ENCODE results near the gene ATP8B4. TPM values are rescaled to one million over a fixed set of nuclear protein-coding genes. Genes with fewer than 3 reads are reported as not detected.
A peak's percentile ranks its signal among the peaks of the same experiment; 100 is the strongest.

The ATP8B4 gene
- total RNA-seq, 4 donors from 2014 or later = 2.2 to 9.5 (median 3.0) TPM

- H3K4me1 ChIP-seq = no peaks in the 10 kb centered on the region
- H3K4me3 ChIP-seq = no peak overlapping the region
- DNase-seq (ENCODE audit: low spot score in 2 of 2) = no peak
- no peaks in the 10 kb centered on the region for H3K9me3 ChIP-seq
- H3K27me3 ChIP-seq = no peaks in the 10 kb centered on the region
- TF ChIP-seq POLR2A (IDR thresholded peaks at IDR 0.05) = no peak
- TF ChIP-seq, protein P1, sequence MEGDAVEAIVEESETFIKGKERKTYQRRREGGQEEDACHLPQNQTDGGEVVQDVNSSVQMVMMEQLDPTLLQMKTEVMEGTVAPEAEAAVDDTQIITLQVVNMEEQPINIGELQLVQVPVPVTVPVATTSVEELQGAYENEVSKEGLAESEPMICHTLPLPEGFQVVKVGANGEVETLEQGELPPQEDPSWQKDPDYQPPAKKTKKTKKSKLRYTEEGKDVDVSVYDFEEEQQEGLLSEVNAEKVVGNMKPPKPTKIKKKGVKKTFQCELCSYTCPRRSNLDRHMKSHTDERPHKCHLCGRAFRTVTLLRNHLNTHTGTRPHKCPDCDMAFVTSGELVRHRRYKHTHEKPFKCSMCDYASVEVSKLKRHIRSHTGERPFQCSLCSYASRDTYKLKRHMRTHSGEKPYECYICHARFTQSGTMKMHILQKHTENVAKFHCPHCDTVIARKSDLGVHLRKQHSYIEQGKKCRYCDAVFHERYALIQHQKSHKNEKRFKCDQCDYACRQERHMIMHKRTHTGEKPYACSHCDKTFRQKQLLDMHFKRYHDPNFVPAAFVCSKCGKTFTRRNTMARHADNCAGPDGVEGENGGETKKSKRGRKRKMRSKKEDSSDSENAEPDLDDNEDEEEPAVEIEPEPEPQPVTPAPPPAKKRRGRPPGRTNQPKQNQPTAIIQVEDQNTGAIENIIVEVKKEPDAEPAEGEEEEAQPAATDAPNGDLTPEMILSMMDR (IDR thresholded peaks at IDR 0.05) = no peak
- TF ChIP-seq EP300 (IDR thresholded peaks at IDR 0.05) = no peak
- H3K27ac ChIP-seq = no peak overlapping the region
- H3K36me3 ChIP-seq = no peaks in the 10 kb centered on the region
These were observed 294.3 kb downstream of the ATP8B4 start for GRCh38 chr15:49824775-49825099.

DNA sequence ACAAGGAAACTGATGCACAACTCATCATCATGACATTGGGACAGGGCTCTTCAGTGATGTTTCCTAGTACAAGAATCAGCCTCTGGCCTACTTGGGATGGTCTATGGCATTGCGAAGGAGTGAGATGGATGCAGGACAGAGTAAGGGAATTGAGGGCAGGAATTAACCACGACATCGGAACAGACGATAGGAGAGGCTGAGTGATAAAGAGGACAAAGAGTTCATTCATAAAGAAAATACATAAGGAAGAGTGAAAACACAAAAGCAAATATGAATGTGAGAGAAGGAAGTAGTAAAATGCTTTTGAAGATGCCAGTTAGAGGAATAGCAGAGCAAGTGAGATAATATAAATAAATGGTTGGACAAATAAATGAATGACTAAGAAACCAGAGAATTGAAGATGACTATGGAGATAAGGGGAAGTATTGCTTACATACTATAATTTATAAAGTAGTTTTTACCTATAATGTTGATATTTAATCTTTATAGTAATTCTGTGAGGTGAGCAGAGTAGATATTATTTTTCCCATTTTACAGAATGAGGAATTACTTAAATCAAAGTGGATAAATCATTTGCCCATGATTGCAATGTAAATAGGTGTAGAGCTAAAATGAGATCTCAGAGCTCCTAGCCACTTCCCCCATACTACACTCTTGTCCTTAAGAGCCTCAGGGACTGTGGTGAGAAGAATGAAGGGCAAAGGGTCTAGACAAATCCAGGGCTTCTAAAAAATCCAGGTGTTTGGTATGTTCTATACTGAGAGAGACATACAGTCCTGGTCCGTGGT, 294.9 kb downstream of the ATP8B4 start:
- DNase-seq (ENCODE audit: low spot score in 2 of 2) = no peak
- WGBS = 82% methylated on average over 5 of the region's 5 CpGs
- TF ChIP-seq EP300 (IDR thresholded peaks at IDR 0.05) = no peak
- TF ChIP-seq, protein P1 (IDR thresholded peaks at IDR 0.05) = no peak
- TF ChIP-seq POLR2A (IDR thresholded peaks at IDR 0.05) = no peak
- TF ChIP-seq POLR2AphosphoS5 (IDR thresholded peaks at IDR 0.05) = no peak

GRCh38 chr15:49817100-49817499, 301.9 kb downstream of the ATP8B4 start:
- TF ChIP-seq EP300 (IDR thresholded peaks at IDR 0.05) (no peak), POLR2AphosphoS5 (IDR thresholded peaks at IDR 0.05) (no peak), POLR2A (IDR thresholded peaks at IDR 0.05) (no peak)
- TF ChIP-seq, protein P1 (IDR thresholded peaks at IDR 0.05) = no peak
- Histone ChIP-seq H3K27ac (no peak overlapping the region), H3K9me3 (no peaks in the 10 kb centered on the region), H3K27me3 (no peaks in the 10 kb centered on the region), H3K36me3 (no peaks in the 10 kb centered on the region), H3K4me3 (no peak overlapping the region), H3K4me1 (no peaks in the 10 kb centered on the region)
- WGBS = 74% methylated on average over 2 of the region's 2 CpGs
- no peak for DNase-seq (ENCODE audit: low spot score in 2 of 2)

More for the DNA sequence above, 294.9 kb downstream of the ATP8B4 start:
- no peak overlapping the region for H3K27ac ChIP-seq
- no peaks in the 10 kb centered on the region for H3K4me1 ChIP-seq
- H3K36me3 ChIP-seq = no peaks in the 10 kb centered on the region
- no peaks in the 10 kb centered on the region for H3K27me3 ChIP-seq
- H3K9me3 ChIP-seq = no peaks in the 10 kb centered on the region
- H3K4me3 ChIP-seq = no peak overlapping the region

- Histone ChIP-seq H3K27ac (no peak overlapping the region), H3K27me3 (no peaks in the 10 kb centered on the region), H3K36me3 (no peaks in the 10 kb centered on the region), H3K4me3 (no peak overlapping the region), H3K9me3 (no peaks in the 10 kb centered on the region), H3K4me1 (no peaks in the 10 kb centered on the region)
- DNase-seq (ENCODE audit: low spot score in 2 of 2) = no peak
- WGBS = 18% methylated on average over 3 of the region's 3 CpGs
- TF ChIP-seq, protein P1 (IDR thresholded peaks at IDR 0.05) = no peak
- TF ChIP-seq POLR2AphosphoS5 (IDR thresholded peaks at IDR 0.05) = peak in 1 of 3 donors; percentile 18
- TF ChIP-seq EP300 (IDR thresholded peaks at IDR 0.05) = no peak
These were observed 303.1 kb downstream of the ATP8B4 start for GRCh38 chr15:49815950-49816349.

- Histone ChIP-seq H3K27me3 (no peaks in the 10 kb centered on the region), H3K9me3 (no peaks in the 10 kb centered on the region), H3K4me1 (no peaks in the 10 kb centered on the region), H3K36me3 (no peaks in the 10 kb centered on the region), H3K27ac (no peak overlapping the region), H3K4me3 (no peak overlapping the region)
- no peak for DNase-seq (ENCODE audit: low spot score in 2 of 2)
- TF ChIP-seq EP300 (IDR thresholded peaks at IDR 0.05) (no peak), POLR2A (IDR thresholded peaks at IDR 0.05) (no peak), POLR2AphosphoS5 (IDR thresholded peaks at IDR 0.05) (no peak)
- TF ChIP-seq, protein P1 (IDR thresholded peaks at IDR 0.05) = no peak
- 58% methylated on average over 1 of the region's 1 CpG for WGBS
These were observed 303.5 kb downstream of the ATP8B4 start for GRCh38 chr15:49815526-49815925.
